ENCODE data around the gene NOXO1. TPM values are rescaled to one million over a fixed set of nuclear protein-coding genes. Genes with fewer than 3 reads are reported as not detected.

Gene NOXO1
- polyA plus RNA-seq, 1 donor (not counting 4 experiments of a cell fraction or from before 2014, with no cell fraction given): 0.38 TPM

GRCh38 chr16:2008631-2009163, 27.4 kb upstream of the NOXO1 start:
- Histone ChIP-seq H3K9me3 (ENCODE audit: control insufficient read depth, low read depth, low read length) (no peaks in the 10 kb centered on the region), H2AFZ (ENCODE audit: control insufficient read depth, low read length) (no peak overlapping the region), H3K27me3 (ENCODE audit: control insufficient read depth, extremely low read depth, insufficient read depth, low read length) (no peaks in the 10 kb centered on the region), H3K9ac (ENCODE audit: control insufficient read depth, extremely low read depth, insufficient read depth, low read length) (peak overlapping the region; percentile 85), H3K36me3 (ENCODE audit: control insufficient read depth in 2 of 2, extremely low read depth in 1 of 2, insufficient read depth in 2 of 2, low read length in 2 of 2) (peaks cover 6 to 38% of the 10 kb centered on the region in 2 experiments), H3K27ac (ENCODE audit: control insufficient read depth, insufficient read depth, low read length) (peak overlapping the region; percentile 81), H3K4me1 (ENCODE audit: control insufficient read depth, extremely low read depth, insufficient read depth, low read length) (peaks cover 36% of the 10 kb centered on the region), H3K79me2 (ENCODE audit: control insufficient read depth, insufficient read depth, low read length) (peaks cover 65% of the 10 kb centered on the region), H3K4me3 (ENCODE audit: control insufficient read depth in 2 of 3, extremely low read depth in 1 of 3, insufficient read depth in 2 of 3, low read depth in 1 of 3, low read length in 3 of 3) (peak overlapping the region; percentile 71 to 98 (median 92)), H3K9me1 (ENCODE audit: control insufficient read depth, extremely low read depth, insufficient read depth, low read length) (peaks cover 2% of the 10 kb centered on the region), H4K20me1 (ENCODE audit: control insufficient read depth, extremely low read depth, insufficient read depth, low read length) (peaks cover 41% of the 10 kb centered on the region), H3K4me2 (ENCODE audit: control insufficient read depth, extremely low read depth, insufficient read depth, low read depth, low read length) (peak overlapping the region; percentile 89)
- FAIRE-seq (no peak), DNase-seq (ENCODE audit: low read depth, low spot score) (no peak)
- no peak for TF ChIP-seq EZH2 (IDR thresholded peaks at IDR 0.05; ENCODE audit: low read length)
- no peak for TF ChIP-seq CTCF (optimal IDR thresholded peaks at IDR 0.05 in 1 of 3, IDR thresholded peaks at IDR 0.05 in 1 of 3, conservative IDR thresholded peaks at IDR 0.05 in 1 of 3; ENCODE audit: extremely low read depth in 1 of 3, insufficient read depth in 2 of 3, low read length in 3 of 3)
- dilution Hi-C loops (cut with MboI; ENCODE audit: extremely low pct_ligation_motif_present, low sequenced_read_pairs): no loop called here

- dilution Hi-C loops (cut with MboI; ENCODE audit: extremely low pct_ligation_motif_present, low sequenced_read_pairs): no loop called here
- DNase-seq (ENCODE audit: low read depth, low spot score) (peak; percentile 98), FAIRE-seq (peak; percentile 97)
- Histone ChIP-seq H3K4me3 (ENCODE audit: control insufficient read depth in 2 of 3, extremely low read depth in 1 of 3, insufficient read depth in 2 of 3, low read depth in 1 of 3, low read length in 3 of 3) (peak overlapping the region; percentile 71 to 98 (median 92)), H3K27ac (ENCODE audit: control insufficient read depth, insufficient read depth, low read length) (peak overlapping the region; percentile 81), H4K20me1 (ENCODE audit: control insufficient read depth, extremely low read depth, insufficient read depth, low read length) (peaks cover 46% of the 10 kb centered on the region), H3K79me2 (ENCODE audit: control insufficient read depth, insufficient read depth, low read length) (peaks cover 71% of the 10 kb centered on the region), H3K9me3 (ENCODE audit: control insufficient read depth, low read depth, low read length) (no peaks in the 10 kb centered on the region), H3K36me3 (ENCODE audit: control insufficient read depth in 2 of 2, extremely low read depth in 1 of 2, insufficient read depth in 2 of 2, low read length in 2 of 2) (peaks cover 6 to 44% of the 10 kb centered on the region in 2 experiments), H2AFZ (ENCODE audit: control insufficient read depth, low read length) (no peak overlapping the region), H3K9ac (ENCODE audit: control insufficient read depth, extremely low read depth, insufficient read depth, low read length) (peak overlapping the region; percentile 85), H3K9me1 (ENCODE audit: control insufficient read depth, extremely low read depth, insufficient read depth, low read length) (peaks cover 2% of the 10 kb centered on the region), H3K4me2 (ENCODE audit: control insufficient read depth, extremely low read depth, insufficient read depth, low read depth, low read length) (peak overlapping the region; percentile 89), H3K4me1 (ENCODE audit: control insufficient read depth, extremely low read depth, insufficient read depth, low read length) (peaks cover 36% of the 10 kb centered on the region), H3K27me3 (ENCODE audit: control insufficient read depth, extremely low read depth, insufficient read depth, low read length) (no peaks in the 10 kb centered on the region)
- no peak for TF ChIP-seq EZH2 (IDR thresholded peaks at IDR 0.05; ENCODE audit: low read length)
These were observed 26.8 kb upstream of the NOXO1 start for GRCh38 chr16:2008009-2008526.

All from keratinocyte (primary cell).